ENCODE measurements around the gene CIB4.
"Not testable (repeated sequence)": the region's sequence is repeated elsewhere in the genome, so short reads cannot be mapped to it uniquely, and the experiment has no call there.

CIB4 gene

DNA sequence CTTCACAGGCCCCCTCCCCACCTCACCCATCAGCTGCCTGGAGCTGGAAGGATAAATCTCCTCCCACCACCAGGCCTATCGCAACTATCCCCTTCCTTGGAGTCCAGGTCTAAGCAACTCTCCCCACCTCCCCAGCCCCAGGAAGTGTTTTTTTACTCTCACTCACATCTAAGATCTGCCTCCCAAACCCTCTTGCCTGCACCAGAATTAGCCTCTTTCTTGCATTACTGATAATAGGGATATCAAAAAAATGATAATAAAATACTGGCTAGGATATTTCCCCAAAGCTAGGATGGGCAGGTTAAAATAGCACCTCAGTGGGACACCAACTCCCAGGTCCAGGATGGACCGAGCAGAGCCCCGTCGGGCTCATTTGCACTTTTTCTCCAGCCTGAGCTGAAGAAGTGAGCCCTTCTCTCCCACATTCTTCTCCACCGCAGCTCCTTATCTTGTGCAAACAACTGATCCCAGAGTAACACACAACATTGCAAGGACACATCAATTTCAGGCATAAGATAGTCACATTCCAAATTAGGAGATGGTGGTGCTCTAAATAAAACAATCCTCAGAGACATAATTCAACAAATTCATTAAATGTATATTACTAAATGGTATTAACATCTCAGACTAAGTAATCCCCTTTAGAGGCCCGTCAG is 17.7 kb upstream of the CIB4 start:
- Histone ChIP-seq H3K36me3 (ENCODE audit: control insufficient read depth, insufficient read depth, low read length) (no peaks in the 10 kb centered on the region), H3K4me3 (ENCODE audit: low read length) (no peak overlapping the region), H3K9ac (ENCODE audit: low read length) (no peak overlapping the region), H3K9me3 (ENCODE audit: control insufficient read depth, low read length) (no peaks in the 10 kb centered on the region), H3K4me1 (ENCODE audit: control insufficient read depth, insufficient read depth, low read length) (no peaks in the 10 kb centered on the region), H3K27me3 (ENCODE audit: control insufficient read depth, insufficient read depth, low read length) (no peaks in the 10 kb centered on the region)

DNA sequence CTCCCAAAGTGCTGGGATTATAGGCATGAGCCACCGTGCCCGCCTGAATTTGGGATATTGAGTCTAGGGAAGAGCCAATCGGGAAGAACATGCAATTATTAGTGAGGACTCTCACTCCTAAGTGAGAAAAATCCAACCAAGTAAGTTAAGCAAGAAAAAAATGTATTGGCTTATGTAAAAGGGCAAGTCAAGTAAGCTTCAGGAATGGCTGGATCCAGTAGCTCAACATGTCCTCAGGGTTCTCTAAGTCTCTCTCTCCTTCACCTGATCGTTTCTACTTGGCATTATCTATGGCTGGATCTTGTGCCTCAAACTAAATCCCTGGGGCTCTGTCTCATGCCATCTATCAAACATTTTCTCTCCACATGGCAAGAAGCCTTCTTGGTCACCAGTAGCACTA is 16.1 kb upstream of the CIB4 start:
- Histone ChIP-seq H3K4me3 (ENCODE audit: low read length) (no peak overlapping the region), H3K4me1 (ENCODE audit: control insufficient read depth, insufficient read depth, low read length) (no peaks in the 10 kb centered on the region), H3K36me3 (ENCODE audit: control insufficient read depth, insufficient read depth, low read length) (no peaks in the 10 kb centered on the region), H3K27me3 (ENCODE audit: control insufficient read depth, insufficient read depth, low read length) (no peaks in the 10 kb centered on the region), H3K9me3 (ENCODE audit: control insufficient read depth, low read length) (no peaks in the 10 kb centered on the region), H3K9ac (ENCODE audit: low read length) (no peak overlapping the region)

DNA sequence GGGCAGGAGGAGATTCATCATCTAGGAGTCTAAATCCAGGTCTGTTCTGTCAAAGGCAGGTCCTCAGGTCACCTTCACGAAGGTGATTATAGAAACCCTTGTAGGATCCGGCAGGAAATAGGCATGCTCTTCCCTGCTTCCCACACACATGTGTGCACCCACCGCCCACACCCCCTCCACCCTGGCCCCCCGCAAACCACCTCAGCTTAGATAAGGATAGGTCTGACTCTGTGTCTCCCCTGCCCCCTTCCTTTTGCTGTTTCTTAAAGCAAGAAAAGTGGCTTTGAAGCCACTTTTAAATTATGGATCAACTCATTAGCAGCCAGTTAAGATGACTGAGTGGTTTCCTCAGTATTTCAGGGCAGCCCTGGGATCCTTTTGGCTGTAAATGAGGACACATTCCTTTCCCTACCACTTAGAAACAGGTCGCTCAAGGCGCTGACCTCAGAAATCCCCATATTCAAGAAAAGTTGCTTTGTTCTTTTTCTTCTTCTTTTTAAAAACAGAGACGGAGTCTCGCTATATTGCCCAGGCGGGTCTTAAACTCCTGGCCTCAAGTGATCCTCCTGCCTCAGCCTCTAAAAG is 14.5 kb upstream of the CIB4 start:
- H3K4me1 ChIP-seq (ENCODE audit: control insufficient read depth, insufficient read depth, low read length): no peaks in the 10 kb centered on the region
- no peaks in the 10 kb centered on the region for H3K36me3 ChIP-seq (ENCODE audit: control insufficient read depth, insufficient read depth, low read length)
- H3K4me3 ChIP-seq (ENCODE audit: low read length): no peak overlapping the region
- H3K27me3 ChIP-seq (ENCODE audit: control insufficient read depth, insufficient read depth, low read length): no peaks in the 10 kb centered on the region
- H3K9ac ChIP-seq (ENCODE audit: low read length): no peak overlapping the region
- H3K9me3 ChIP-seq (ENCODE audit: control insufficient read depth, low read length): no peaks in the 10 kb centered on the region

DNA sequence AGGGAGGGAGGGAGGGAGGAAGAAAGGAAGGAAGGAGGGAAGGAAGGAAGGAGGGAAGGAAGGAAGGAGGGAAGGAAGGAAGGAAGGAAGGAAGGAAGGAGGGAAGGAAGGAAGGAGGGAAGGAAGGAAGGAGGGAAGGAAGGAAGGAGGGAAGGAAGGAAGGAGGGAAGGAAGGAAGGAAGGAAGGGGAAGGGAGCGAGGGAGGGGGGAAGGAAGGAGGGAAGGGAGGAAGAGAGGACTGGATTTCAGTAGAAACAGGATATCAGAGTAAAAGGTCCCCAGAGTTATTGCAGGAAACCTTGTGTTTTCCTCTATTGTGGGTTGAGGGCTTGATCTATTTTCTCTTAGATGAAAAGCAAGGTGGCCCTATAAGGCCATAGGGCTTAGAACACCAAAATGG is 14.0 kb upstream of the CIB4 start:
- H3K4me3 ChIP-seq (ENCODE audit: low read length); H3K36me3 ChIP-seq (ENCODE audit: control insufficient read depth, insufficient read depth, low read length); H3K4me1 ChIP-seq (ENCODE audit: control insufficient read depth, insufficient read depth, low read length); H3K9me3 ChIP-seq (ENCODE audit: control insufficient read depth, low read length); H3K9ac ChIP-seq (ENCODE audit: low read length); H3K27me3 ChIP-seq (ENCODE audit: control insufficient read depth, insufficient read depth, low read length): not testable (repeated sequence)

DNA sequence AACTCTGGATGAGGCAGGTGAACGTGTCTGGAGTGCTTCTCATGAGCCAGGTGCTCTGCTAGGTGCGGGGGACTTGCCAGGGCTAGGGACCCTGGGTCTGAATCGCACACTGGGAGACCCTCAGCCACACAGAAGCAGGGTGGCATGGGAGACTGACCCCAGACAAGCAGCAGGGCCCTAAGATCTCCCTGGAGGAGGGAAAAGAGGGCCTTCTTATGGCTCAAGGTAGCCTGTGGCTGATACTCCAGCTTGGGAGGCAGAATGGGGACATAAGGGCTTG is 12.8 kb upstream of the CIB4 start:
- Histone ChIP-seq H3K4me3 (ENCODE audit: low read length) (no peak overlapping the region), H3K9me3 (ENCODE audit: control insufficient read depth, low read length) (no peaks in the 10 kb centered on the region), H3K27me3 (ENCODE audit: control insufficient read depth, insufficient read depth, low read length) (no peaks in the 10 kb centered on the region), H3K4me1 (ENCODE audit: control insufficient read depth, insufficient read depth, low read length) (no peaks in the 10 kb centered on the region), H3K36me3 (ENCODE audit: control insufficient read depth, insufficient read depth, low read length) (no peaks in the 10 kb centered on the region), H3K9ac (ENCODE audit: low read length) (no peak overlapping the region)

DNA sequence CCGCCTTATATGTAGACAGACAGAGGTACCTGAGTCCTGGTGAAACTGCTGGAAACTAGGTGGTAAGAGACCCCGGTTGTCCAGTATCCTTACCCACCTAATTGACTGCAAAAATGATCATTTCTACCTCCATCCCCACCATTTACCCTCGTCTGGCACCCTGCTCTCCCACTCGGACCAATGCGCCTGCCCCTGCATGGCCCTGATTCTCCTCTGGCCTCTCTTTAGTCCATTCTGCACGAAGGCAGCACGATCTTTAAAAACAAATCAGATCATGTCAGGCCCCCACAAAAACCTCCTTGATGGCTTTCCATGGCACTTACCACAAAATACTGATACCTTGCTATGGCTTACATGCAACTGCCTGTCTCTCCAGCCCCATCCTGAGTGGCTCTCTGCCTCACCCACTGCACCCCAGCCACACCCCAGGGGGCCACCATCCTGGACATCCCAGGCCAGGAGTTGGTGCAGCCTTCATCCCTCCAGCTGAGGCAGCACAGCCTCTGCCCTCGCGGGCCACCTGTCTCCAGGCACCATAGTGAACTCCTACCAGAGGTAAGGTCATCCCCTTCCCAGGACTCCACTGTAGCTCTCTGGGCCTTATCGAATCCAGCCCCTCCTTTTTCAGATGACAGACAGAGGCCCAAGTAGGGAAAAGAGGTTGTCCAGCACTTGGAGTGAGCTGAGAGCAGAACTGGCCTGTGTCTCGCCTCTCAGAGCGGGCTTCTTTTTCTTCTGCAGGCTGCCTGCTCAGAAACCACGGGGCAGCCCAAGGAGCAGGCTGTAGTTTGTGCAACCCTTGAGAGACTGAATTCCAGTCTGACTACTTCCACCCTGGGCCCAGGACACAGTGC is 12.3 kb upstream of the CIB4 start:
- H3K9ac ChIP-seq (ENCODE audit: low read length): no peak overlapping the region

DNA sequence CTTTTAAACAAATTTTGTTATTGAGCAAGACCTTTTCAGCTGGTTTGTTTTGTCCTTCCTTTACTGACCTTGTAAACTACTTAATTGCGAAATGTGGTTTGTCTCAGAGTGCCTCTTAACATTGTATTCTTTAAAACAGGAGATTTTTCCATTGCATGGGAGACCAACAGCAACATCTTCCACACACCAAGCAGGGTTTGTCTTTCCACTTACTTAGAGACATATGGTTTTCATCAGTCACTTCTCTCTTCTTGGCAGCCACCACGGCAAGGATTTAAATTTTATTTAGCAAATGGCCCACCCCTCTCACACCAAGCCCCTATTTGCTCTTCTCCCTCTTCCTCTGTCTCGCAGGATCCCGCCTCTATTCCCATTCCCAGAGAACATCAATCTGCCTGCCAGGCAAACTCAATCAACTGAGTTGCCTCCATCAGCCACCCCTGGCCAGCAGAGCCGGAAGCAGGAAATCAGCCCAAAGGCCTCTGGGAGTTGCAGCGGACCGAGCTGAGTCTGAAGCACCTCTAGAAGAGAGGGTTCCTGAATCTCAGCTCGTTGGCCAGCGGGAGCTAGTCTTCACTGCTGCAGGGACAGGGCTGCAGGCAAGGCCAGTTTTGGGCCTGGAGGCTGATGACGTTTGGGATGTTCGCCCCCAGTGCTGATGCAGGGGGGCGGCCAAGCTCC is 11.3 kb upstream of the CIB4 start:
- Histone ChIP-seq H3K4me1 (ENCODE audit: control insufficient read depth, insufficient read depth, low read length) (no peaks in the 10 kb centered on the region), H3K9me3 (ENCODE audit: control insufficient read depth, low read length) (no peaks in the 10 kb centered on the region), H3K9ac (ENCODE audit: low read length) (no peak overlapping the region), H3K27me3 (ENCODE audit: control insufficient read depth, insufficient read depth, low read length) (no peaks in the 10 kb centered on the region), H3K4me3 (ENCODE audit: low read length) (no peak overlapping the region), H3K36me3 (ENCODE audit: control insufficient read depth, insufficient read depth, low read length) (no peaks in the 10 kb centered on the region)

More for the DNA sequence above, 12.3 kb upstream of the CIB4 start:
- Histone ChIP-seq H3K4me3 (ENCODE audit: low read length) (no peak overlapping the region), H3K4me1 (ENCODE audit: control insufficient read depth, insufficient read depth, low read length) (no peaks in the 10 kb centered on the region), H3K9me3 (ENCODE audit: control insufficient read depth, low read length) (no peaks in the 10 kb centered on the region), H3K36me3 (ENCODE audit: control insufficient read depth, insufficient read depth, low read length) (no peaks in the 10 kb centered on the region), H3K27me3 (ENCODE audit: control insufficient read depth, insufficient read depth, low read length) (no peaks in the 10 kb centered on the region)

DNA sequence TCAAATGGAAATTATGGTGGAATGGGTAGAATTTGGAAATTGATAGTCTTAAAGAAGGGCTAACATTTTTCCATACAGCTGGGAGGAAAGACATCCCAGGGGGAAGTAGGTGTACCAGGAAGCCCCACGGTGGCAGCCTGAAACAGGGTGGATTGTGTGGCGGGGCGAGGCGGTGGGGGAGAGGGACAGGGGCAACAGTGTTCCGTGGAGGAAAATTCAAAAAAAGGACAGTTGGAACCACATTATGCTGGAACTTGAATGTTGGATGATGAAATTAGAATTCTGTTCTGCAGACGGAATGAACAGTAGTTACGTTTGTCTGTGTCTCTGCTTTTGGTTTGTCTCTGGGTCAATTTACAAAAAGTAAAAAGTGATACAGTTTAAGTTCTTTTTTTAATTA is 10.6 kb upstream of the CIB4 start:
- no peaks in the 10 kb centered on the region for H3K36me3 ChIP-seq (ENCODE audit: control insufficient read depth, insufficient read depth, low read length)
- H3K9ac ChIP-seq (ENCODE audit: low read length): no peak overlapping the region
- no peaks in the 10 kb centered on the region for H3K27me3 ChIP-seq (ENCODE audit: control insufficient read depth, insufficient read depth, low read length)
- no peak overlapping the region for H3K4me3 ChIP-seq (ENCODE audit: low read length)
- H3K4me1 ChIP-seq (ENCODE audit: control insufficient read depth, insufficient read depth, low read length): no peaks in the 10 kb centered on the region
- H3K9me3 ChIP-seq (ENCODE audit: control insufficient read depth, low read length): no peaks in the 10 kb centered on the region

DNA sequence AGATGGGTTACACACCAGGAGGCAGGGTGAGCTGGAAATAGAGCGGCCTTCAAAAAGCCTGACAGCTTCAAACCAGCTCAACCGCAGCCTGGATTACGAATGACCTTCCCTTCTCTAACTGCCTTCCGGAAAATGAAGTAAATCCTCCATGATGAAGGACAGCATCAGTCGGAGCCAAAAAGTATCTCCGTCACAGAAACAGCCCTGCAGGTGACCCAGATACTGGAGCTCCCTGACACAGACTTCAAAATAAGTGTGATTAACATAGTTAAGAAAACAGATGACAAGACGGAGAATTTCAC is 10.3 kb upstream of the CIB4 start:
- Histone ChIP-seq H3K4me1 (ENCODE audit: control insufficient read depth, insufficient read depth, low read length) (no peaks in the 10 kb centered on the region), H3K9ac (ENCODE audit: low read length) (no peak overlapping the region), H3K36me3 (ENCODE audit: control insufficient read depth, insufficient read depth, low read length) (no peaks in the 10 kb centered on the region), H3K27me3 (ENCODE audit: control insufficient read depth, insufficient read depth, low read length) (no peaks in the 10 kb centered on the region), H3K4me3 (ENCODE audit: low read length) (no peak overlapping the region), H3K9me3 (ENCODE audit: control insufficient read depth, low read length) (no peaks in the 10 kb centered on the region)

DNA sequence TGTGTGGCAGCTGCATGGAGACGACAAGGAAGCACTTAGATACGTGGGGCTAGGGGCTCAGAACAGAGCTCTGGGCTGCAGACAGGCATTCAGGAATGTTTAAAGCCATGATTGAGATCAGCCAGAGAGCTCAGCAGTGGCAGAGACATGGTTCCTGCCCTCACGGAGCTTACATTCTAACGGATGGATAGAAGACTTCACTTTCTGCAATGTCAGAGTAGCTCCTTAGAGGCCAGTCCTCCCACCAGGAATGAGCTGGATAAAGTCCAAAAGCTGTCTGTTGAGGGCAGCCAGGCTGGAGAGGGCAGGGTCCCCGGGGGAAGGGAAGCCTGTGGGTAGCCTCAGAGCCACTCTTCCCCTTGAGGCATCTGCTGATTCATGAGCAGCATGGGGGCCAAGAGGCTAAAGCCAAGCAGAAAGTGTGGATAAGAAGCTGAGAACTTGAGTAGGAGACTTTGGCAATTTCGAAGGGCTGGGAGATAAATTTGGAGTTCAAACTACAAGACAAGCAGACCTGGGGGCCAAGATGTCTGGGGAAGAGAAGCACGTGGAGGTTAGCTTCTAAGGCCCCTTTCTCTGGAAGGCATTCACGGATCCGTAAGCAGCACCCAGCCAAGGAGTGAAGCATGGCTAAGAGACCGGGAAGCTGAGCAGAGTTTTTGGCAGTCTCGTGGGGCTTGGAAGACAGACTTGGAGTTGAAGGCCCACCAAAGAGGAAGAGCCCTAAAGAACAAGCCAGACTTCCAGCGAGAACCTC is 9.7 kb upstream of the CIB4 start:
- H3K4me1 ChIP-seq (ENCODE audit: control insufficient read depth, insufficient read depth, low read length): no peaks in the 10 kb centered on the region
- H3K9ac ChIP-seq (ENCODE audit: low read length): no peak overlapping the region
- no peak overlapping the region for H3K4me3 ChIP-seq (ENCODE audit: low read length)
- H3K9me3 ChIP-seq (ENCODE audit: control insufficient read depth, low read length): no peaks in the 10 kb centered on the region
- H3K36me3 ChIP-seq (ENCODE audit: control insufficient read depth, insufficient read depth, low read length): no peaks in the 10 kb centered on the region
- no peaks in the 10 kb centered on the region for H3K27me3 ChIP-seq (ENCODE audit: control insufficient read depth, insufficient read depth, low read length)

DNA sequence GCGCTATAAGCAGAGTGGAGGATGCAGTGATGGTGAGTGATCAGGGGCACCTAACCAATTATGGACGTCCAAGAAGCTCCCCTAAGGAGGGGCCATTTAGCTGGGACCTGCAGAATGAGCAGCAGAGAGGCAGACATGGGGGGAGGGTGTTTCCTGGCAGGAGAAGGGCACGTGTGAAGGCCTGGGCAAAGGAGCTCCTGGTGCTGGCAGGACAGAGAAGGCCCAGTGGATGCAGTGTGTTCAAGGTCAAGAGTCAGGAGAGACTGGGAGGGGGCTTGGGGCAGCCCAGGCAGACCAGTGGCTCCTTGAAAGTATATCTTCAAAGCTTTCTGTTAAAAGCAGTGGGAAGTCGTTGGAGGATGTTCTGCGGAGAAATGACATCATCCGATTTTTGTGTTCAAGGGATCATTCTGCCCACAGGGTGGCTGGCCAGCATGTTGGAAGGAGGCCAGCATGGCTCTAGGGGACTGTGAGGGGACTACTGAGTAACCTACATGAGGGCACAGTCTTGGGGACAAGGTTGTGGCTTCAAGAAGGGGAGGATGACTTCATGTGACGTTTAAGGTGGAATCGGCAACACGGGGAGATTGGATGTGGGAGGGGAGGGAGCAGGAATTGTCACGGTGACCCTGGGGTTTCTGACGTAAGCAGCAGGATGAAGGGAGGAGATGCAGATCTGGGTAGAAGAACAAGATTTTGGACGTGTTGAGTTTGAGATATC is 9.0 kb upstream of the CIB4 start:
- no peaks in the 10 kb centered on the region for H3K4me1 ChIP-seq (ENCODE audit: control insufficient read depth, insufficient read depth, low read length)
- H3K27me3 ChIP-seq (ENCODE audit: control insufficient read depth, insufficient read depth, low read length): no peaks in the 10 kb centered on the region
- H3K4me3 ChIP-seq (ENCODE audit: low read length): no peak overlapping the region
- no peak overlapping the region for H3K9ac ChIP-seq (ENCODE audit: low read length)
- H3K9me3 ChIP-seq (ENCODE audit: control insufficient read depth, low read length): no peaks in the 10 kb centered on the region
- H3K36me3 ChIP-seq (ENCODE audit: control insufficient read depth, insufficient read depth, low read length): no peaks in the 10 kb centered on the region
